B cell (primary cell): ENCODE measurements around the gene FBXO42. TPM values are rescaled to one million over a fixed set of nuclear protein-coding genes. Genes with fewer than 3 reads are reported as not detected.
A peak's percentile ranks its signal among the peaks of the same experiment; 100 is the strongest.

Source experiments
- ATAC-seq: fragments of 200-7000 bp; cut with Tn5 transposase; one replicate; pipeline ENCODE4 v1.10.0; 2021; ENCODE audit warnings: low read depth, mild to moderate bottlenecking, moderate number of reproducible peaks, moderate library complexity
- CTCF ChIA-PET: fragments of 350-600 bp; sonication (Branson Sonifier 250); formaldehyde crosslinking; loops from one replicate; lab custom pipeline; 2021; ENCODE audit warnings: antibody characterized with exemption, inconsistent platforms; lab: Charles Lee
- POLR2A ChIA-PET: fragments of 350-600 bp; sonication (Branson Sonifier 250); formaldehyde crosslinking; loops from one replicate; lab custom pipeline; 2021; ENCODE audit warnings: antibody characterized with exemption; lab: Charles Lee
- DNase-seq: peaks from one replicate; pipeline ENCODE4 v3.0.0; 2013
- H2AFZ ChIP-seq: 2 replicates; pipeline ENCODE4 v1.6.1; 2012; ENCODE audit warnings: mild to moderate bottlenecking, low read depth, low read length; ENCODE audit not compliant: insufficient read depth, poor library complexity, severe bottlenecking
- H3K27ac ChIP-seq, 2 donors: 1 replicate in 1 of 2; 2 replicates in 1 of 2; pipeline ENCODE4 v1.5.1; 2012 to 2013; ENCODE audit warnings: low read length in 2 of 2, mild to moderate bottlenecking in 2 of 2, moderate library complexity in 1 of 2
- H3K27me3 ChIP-seq, 4 experiments: fragments of 200-600 bp in 1 of 4; sonication (generic) in 1 of 4; replicated peaks in 1 of 4; 1 replicate in 2 of 4; 2 replicates in 2 of 4; pipeline versions ENCODE4 v1.6.1 to v1.7.0; 2013 to 2016; ENCODE audit warnings: low read length in 3 of 4, mild to moderate bottlenecking in 2 of 4, mixed read lengths in 1 of 4, moderate library complexity in 1 of 4; ENCODE audit not compliant: insufficient read depth in 4 of 4, control insufficient read depth in 3 of 4; ENCODE audit errors: control extremely low read depth in 1 of 4
- H3K36me3 ChIP-seq, 2 experiments: replicated peaks in 1 of 2; 1 replicate in 1 of 2; 2 replicates in 1 of 2; pipeline versions ENCODE4 v1.6.1 to v1.7.1; 2013; ENCODE audit warnings: low read length in 1 of 2; ENCODE audit not compliant: insufficient read depth in 2 of 2, control insufficient read depth in 1 of 2; ENCODE audit errors: control extremely low read depth in 1 of 2, extremely low read depth in 1 of 2
- H3K4me1 ChIP-seq, 2 donors: fragments of 200-600 bp in 1 of 2; sonication (generic) in 1 of 2; 1 replicate in 1 of 2; 2 replicates in 1 of 2; pipeline versions ENCODE4 v1.5.1 to v1.6.1; 2013 to 2017; ENCODE audit warnings: low read length in 2 of 2; ENCODE audit not compliant: control insufficient read depth in 2 of 2, insufficient read depth in 2 of 2
- H3K4me2 ChIP-seq: replicated peaks from 2 replicates; pipeline ENCODE3; 2012; ENCODE audit warnings: mild to moderate bottlenecking, low read depth, low read length; ENCODE audit not compliant: poor library complexity, severe bottlenecking
- H3K4me3 ChIP-seq, 5 experiments: fragments of 200-600 bp in 1 of 5; sonication (generic) in 1 of 5; 1 replicate in 3 of 5; 2 replicates in 2 of 5; pipeline versions ENCODE4 v1.5.1 to v1.7.0; 2011 to 2016; ENCODE audit warnings: low read length in 4 of 5, mild to moderate bottlenecking in 4 of 5, low read depth in 2 of 5, control low read depth in 1 of 5, moderate library complexity in 1 of 5; ENCODE audit not compliant: insufficient read depth in 1 of 5; ENCODE audit errors: control extremely low read depth in 1 of 5, extremely low read depth in 1 of 5
- H3K79me2 ChIP-seq: fragments of 200-600 bp; sonication (generic); one replicate; pipeline ENCODE4 v1.6.0; 2016; ENCODE audit warnings: low read length; ENCODE audit not compliant: control insufficient read depth, insufficient read depth
- H3K9ac ChIP-seq: fragments of 200-600 bp; sonication (generic); 2 replicates; pipeline ENCODE4 v1.6.1; 2017; ENCODE audit warnings: mild to moderate bottlenecking, low read length, moderate library complexity
- H3K9me3 ChIP-seq, 3 donors: one replicate each; pipeline versions ENCODE4 v1.6.1 to v1.7.1; 2013; ENCODE audit warnings: low read length in 2 of 3; ENCODE audit not compliant: control insufficient read depth in 2 of 3, insufficient read depth in 1 of 3; ENCODE audit errors: control extremely low read depth in 1 of 3
- H4K20me1 ChIP-seq: 2 replicates; pipeline ENCODE4 v1.6.0; 2012; ENCODE audit warnings: mild to moderate bottlenecking, low read length; ENCODE audit not compliant: insufficient read depth, control insufficient read depth, poor library complexity, severe bottlenecking
- H3K27ac Mint-ChIP-seq: one replicate; pipeline ENCODE4 v1.8.0; 2021; ENCODE audit warnings: mixed read lengths
- H3K27me3 Mint-ChIP-seq: one replicate; pipeline ENCODE4 v1.8.0; 2021; ENCODE audit warnings: mixed read lengths
- H3K4me1 Mint-ChIP-seq: one replicate; pipeline ENCODE4 v1.8.0; 2021; ENCODE audit warnings: mixed read lengths
- H3K4me3 Mint-ChIP-seq: one replicate; pipeline ENCODE4 v1.8.0; 2021; ENCODE audit warnings: mixed read lengths
- H3K9me3 Mint-ChIP-seq: one replicate; pipeline ENCODE4 v1.8.0; 2022; ENCODE audit warnings: mixed read lengths; ENCODE audit not compliant: insufficient read depth
- EZH2 ChIP-seq: IDR thresholded peaks from 2 replicates; pipeline ENCODE4 v1.6.1; 2012; ENCODE audit warnings: borderline replicate concordance, low read depth, mild to moderate bottlenecking, moderate library complexity, low read length; ENCODE audit not compliant: insufficient read depth, poor library complexity, severe bottlenecking
- WGBS: methylation state at CpG from one replicate; pipeline ENCODE4 v1.1.5; 2013; ENCODE audit warnings: missing lambda C conversion rate; ENCODE audit not compliant: insufficient coverage; 5-methylcytosine and 5-hydroxymethylcytosine counted together
- intact Hi-C: fragments of 100-400 bp; cut with micrococcal nuclease; formaldehyde crosslinking; loops from one replicate; pipeline ENCODE4 v1.10.0; 2022
- polyA plus RNA-seq: library from polyadenylated mRNA; depleted of rRNA; stranded (reverse); fragments of >200 nt; gene quantifications from 2 replicates; pipeline ENCODE4 v1.2.3, GENCODE V29; 2012
- total RNA-seq, 2 donors: library from RNA; stranded (reverse); fragments of 120-200 nt in 1 of 2; gene quantifications; 1 replicate in 1 of 2; 2 replicates in 1 of 2; pipeline versions ENCODE4 v1.2.3 to v1.2.4, GENCODE V29; 2013 to 2022
- TF ChIP-seq, protein P1 (sequence below): fragments of 200-600 bp; IDR thresholded peaks from one replicate; pipeline ENCODE4 v1.8.0; 2022; ENCODE audit warnings: antibody characterized with exemption, mild to moderate bottlenecking

Gene FBXO42
- total and polyA plus RNA-seq, 2 donors (not counting 1 experiment from before 2014, with no cell fraction given) = 17.2 to 33.1 TPM

DNA sequence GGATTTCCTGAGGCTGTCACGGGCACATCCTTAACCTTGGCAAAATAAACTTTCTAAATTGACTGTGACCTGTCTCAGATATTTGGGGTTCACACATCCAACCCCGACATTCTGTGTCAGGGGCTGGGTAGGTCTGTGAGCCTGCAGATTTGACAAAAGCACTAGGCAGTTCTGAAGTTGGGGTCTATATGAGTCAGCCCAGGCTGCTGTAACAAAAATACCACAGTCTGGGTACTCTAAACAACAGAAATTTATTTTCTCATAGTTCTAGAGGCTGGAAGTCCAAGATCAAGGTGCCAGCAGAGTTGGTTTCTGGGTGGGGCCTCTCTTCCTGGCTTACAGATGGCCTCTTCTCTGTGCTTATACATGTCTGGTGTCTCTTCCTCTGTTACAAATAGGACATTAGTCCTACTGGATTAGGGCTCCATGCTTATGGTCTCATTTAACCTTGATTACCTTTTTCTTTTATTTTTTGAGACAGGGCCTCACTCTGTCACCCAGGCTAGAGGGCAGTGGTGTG is 112.2 kb downstream of the FBXO42 start:
- no CpG with 5 or more reads among the region's 2 CpGs for WGBS
- Mint-ChIP-seq H3K4me1 (peaks cover 18% of the 10 kb centered on the region), H3K27me3 (no peaks in the 10 kb centered on the region), H3K9me3 (no peaks in the 10 kb centered on the region), H3K4me3 (no peak overlapping the region), H3K27ac (no peak overlapping the region)
- Histone ChIP-seq H2AFZ (no peak overlapping the region), H3K4me1 (peaks cover 12 to 17% of the 10 kb centered on the region in 2 donors), H3K79me2 (no peaks in the 10 kb centered on the region), H3K27ac (no peak overlapping the region), H4K20me1 (no peaks in the 10 kb centered on the region), H3K4me2 (no peak overlapping the region), H3K36me3 (no peaks in the 10 kb centered on the region), H3K4me3 (no peak overlapping the region), H3K27me3 (no peaks in the 10 kb centered on the region), H3K9ac (no peak overlapping the region), H3K9me3 (no peaks in the 10 kb centered on the region)
- intact Hi-C loops = loop anchor here (10.0 kb wide), 1 partner anchor 715 kb away; the partner anchor contains the start of genes CASP9 and DNAJC16
- ATAC-seq (no peak), DNase-seq (no peak)
- no peak for TF ChIP-seq EZH2
- ChIA-PET CTCF (no interaction called here), POLR2A (interaction anchor here (0.7 kb wide), 1 partner anchor 123 kb away, joined by 5 read pairs; no protein-coding TSS in a partner anchor)

DNA sequence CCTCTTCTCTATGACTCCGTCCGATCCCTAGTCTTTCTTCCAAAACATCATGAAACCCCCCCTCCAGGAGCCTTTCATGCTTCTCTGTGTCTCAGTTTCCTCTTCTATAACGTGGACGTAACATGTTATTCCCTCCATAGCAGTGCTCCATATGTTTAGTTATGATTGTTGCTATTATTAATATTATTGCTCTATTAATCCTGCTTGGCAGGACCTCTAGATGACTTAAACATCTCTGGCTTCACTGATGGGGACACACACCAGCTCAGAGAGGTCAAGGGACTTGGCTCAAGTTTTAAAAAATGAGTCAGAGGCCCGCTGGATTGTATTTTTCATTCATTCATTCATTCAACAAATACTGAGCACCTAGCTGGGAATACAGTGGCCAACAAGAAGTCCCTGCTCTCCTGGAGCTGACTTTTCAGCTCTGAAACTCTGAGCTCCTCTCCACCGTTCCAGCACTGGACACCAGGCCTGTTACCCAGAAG is 114.9 kb downstream of the FBXO42 start:
- ChIA-PET CTCF (interaction anchor here (1.2 to 2.7 kb wide), 5 partner anchors 10 to 158 kb away, joined by 3 to 9 read pairs (median 4); partner anchors contain the start of gene FBXO42), POLR2A (interaction anchor here (0.6 to 1.4 kb wide), 3 partner anchors 20 to 163 kb away, joined by 3 to 5 read pairs (median 4); partner anchors contain the start of gene FAM131C)
- TF ChIP-seq, protein P1, sequence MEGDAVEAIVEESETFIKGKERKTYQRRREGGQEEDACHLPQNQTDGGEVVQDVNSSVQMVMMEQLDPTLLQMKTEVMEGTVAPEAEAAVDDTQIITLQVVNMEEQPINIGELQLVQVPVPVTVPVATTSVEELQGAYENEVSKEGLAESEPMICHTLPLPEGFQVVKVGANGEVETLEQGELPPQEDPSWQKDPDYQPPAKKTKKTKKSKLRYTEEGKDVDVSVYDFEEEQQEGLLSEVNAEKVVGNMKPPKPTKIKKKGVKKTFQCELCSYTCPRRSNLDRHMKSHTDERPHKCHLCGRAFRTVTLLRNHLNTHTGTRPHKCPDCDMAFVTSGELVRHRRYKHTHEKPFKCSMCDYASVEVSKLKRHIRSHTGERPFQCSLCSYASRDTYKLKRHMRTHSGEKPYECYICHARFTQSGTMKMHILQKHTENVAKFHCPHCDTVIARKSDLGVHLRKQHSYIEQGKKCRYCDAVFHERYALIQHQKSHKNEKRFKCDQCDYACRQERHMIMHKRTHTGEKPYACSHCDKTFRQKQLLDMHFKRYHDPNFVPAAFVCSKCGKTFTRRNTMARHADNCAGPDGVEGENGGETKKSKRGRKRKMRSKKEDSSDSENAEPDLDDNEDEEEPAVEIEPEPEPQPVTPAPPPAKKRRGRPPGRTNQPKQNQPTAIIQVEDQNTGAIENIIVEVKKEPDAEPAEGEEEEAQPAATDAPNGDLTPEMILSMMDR = no peak
- no peak for TF ChIP-seq EZH2
- peak overlapping the region; percentile 94 for H3K4me2 ChIP-seq
- H2AFZ ChIP-seq = peak overlapping the region; percentile 88
- H3K9me3 Mint-ChIP-seq = no peaks in the 10 kb centered on the region
- intact Hi-C loops = loop anchor here (2.0 to 10.0 kb wide), 3 partner anchors 159 to 713 kb away; partner anchors contain the start of genes CASP9, DNAJC16 and NECAP2
- H3K36me3 ChIP-seq = peaks cover 0 to 4% of the 10 kb centered on the region in 2 experiments
- H3K27ac ChIP-seq = peak overlapping the region; percentile 53 to 92
- H3K79me2 ChIP-seq = no peaks in the 10 kb centered on the region
- no peak for DNase-seq
- peak overlapping the region; percentile 85 for H3K4me3 Mint-ChIP-seq
- no peaks in the 10 kb centered on the region for H4K20me1 ChIP-seq
- H3K4me1 Mint-ChIP-seq = peaks cover 16% of the 10 kb centered on the region
- peak overlapping the region in 4 of 5 experiments; percentile 65 to 98 (median 80) for H3K4me3 ChIP-seq
- peaks cover 12 to 17% of the 10 kb centered on the region in 2 donors for H3K4me1 ChIP-seq
- no peaks in the 10 kb centered on the region for H3K27me3 Mint-ChIP-seq
- peak overlapping the region; percentile 94 for H3K9ac ChIP-seq
- H3K27ac Mint-ChIP-seq = peak overlapping the region; percentile 96
- ATAC-seq = no peak
- H3K27me3 ChIP-seq = no peaks in the 10 kb centered on the region
- H3K9me3 ChIP-seq = no peaks in the 10 kb centered on the region
- WGBS = 46% methylated on average over 4 of the region's 6 CpGs
